H1 (cell line): ENCODE measurements around the gene PCDH9. TPM values are rescaled to one million over a fixed set of nuclear protein-coding genes. Genes with fewer than 3 reads are reported as not detected.

ENCODE experiments used
- CTCF ChIA-PET: fragments of 300-600 bp; sonication (Branson Sonifier 250); formaldehyde crosslinking; loops from one replicate; lab custom pipeline; 2021; ENCODE audit not compliant: partially characterized antibody; lab: Charles Lee
- POLR2A ChIA-PET: fragments of 300-600 bp; sonication (Branson Sonifier 250); formaldehyde crosslinking; loops from one replicate; lab custom pipeline; 2021; ENCODE audit warnings: inconsistent platforms; ENCODE audit not compliant: partially characterized antibody; lab: Charles Lee
- DNase-seq, 2 experiments: peaks; one replicate each; pipeline versions ENCODE4 v3.0.0 to v3.0.0-alpha.2; 2010 to 2022; ENCODE audit warnings: low spot score in 2 of 2, low read depth in 1 of 2, mixed read lengths in 1 of 2
- FAIRE-seq: peaks from 2 replicates; lab custom pipeline; 2011; peaks lifted over from hg19 to GRCh38; lab: Jason Lieb, UNC
- H2AFZ ChIP-seq: 2 replicates; pipeline ENCODE4 v1.8.1; 2012; ENCODE audit warnings: low read length, inconsistent platforms
- H2AK5ac ChIP-seq: 2 replicates; pipeline ENCODE4 v1.6.1; 2013; ENCODE audit warnings: low read depth, low read length
- H2BK120ac ChIP-seq: replicated peaks from 2 replicates; pipeline ENCODE3; 2013; ENCODE audit warnings: low read depth, low read length, inconsistent platforms
- H2BK12ac ChIP-seq: 2 replicates; pipeline ENCODE4 v1.6.1; 2013; ENCODE audit warnings: low read depth, low read length
- H2BK15ac ChIP-seq: 2 replicates; pipeline ENCODE4 v1.6.1; 2013; ENCODE audit warnings: low read length
- H2BK20ac ChIP-seq: 2 replicates; pipeline ENCODE4 v1.6.1; 2013; ENCODE audit warnings: low read length
- H2BK5ac ChIP-seq: 2 replicates; pipeline ENCODE4 v1.6.1; 2013; ENCODE audit warnings: low read depth, low read length
- H3K14ac ChIP-seq: 2 replicates; pipeline ENCODE4 v1.6.1; 2013; ENCODE audit warnings: inconsistent platforms; ENCODE audit not compliant: insufficient read length
- H3K18ac ChIP-seq: 2 replicates; pipeline ENCODE4 v1.6.1; 2013; ENCODE audit warnings: low read length; ENCODE audit errors: extremely low read depth
- H3K23ac ChIP-seq: 2 replicates; pipeline ENCODE4 v1.6.1; 2013; ENCODE audit warnings: inconsistent platforms; ENCODE audit not compliant: insufficient read length
- H3K23me2 ChIP-seq: 2 replicates; pipeline ENCODE4 v1.6.1; 2013; ENCODE audit warnings: low read depth, low read length
- H3K27ac ChIP-seq: 2 replicates; pipeline ENCODE4 v1.6.1; 2011; ENCODE audit warnings: low read depth, low read length, inconsistent platforms
- H3K27me3 ChIP-seq, 4 experiments: replicated peaks in 1 of 4; 1 replicate in 1 of 4; 2 replicates in 3 of 4; pipeline versions ENCODE4 v1.6.1 to v1.8.1; 2011 to 2013; ENCODE audit warnings: low read length in 3 of 4, mild to moderate bottlenecking in 3 of 4, inconsistent platforms in 2 of 4, mixed read lengths in 2 of 4, moderate library complexity in 1 of 4; ENCODE audit not compliant: control insufficient read depth in 3 of 4, insufficient read depth in 3 of 4; ENCODE audit errors: extremely low read depth in 1 of 4
- H3K36me3 ChIP-seq, 4 experiments: 2 replicates each; pipeline versions ENCODE4 v1.6.1 to v1.8.1; 2011 to 2013; ENCODE audit warnings: mild to moderate bottlenecking in 4 of 4, low read length in 3 of 4, moderate library complexity in 2 of 4, control low read depth in 1 of 4, inconsistent platforms in 1 of 4; ENCODE audit not compliant: insufficient read depth in 4 of 4, control insufficient read depth in 2 of 4
- H3K4ac ChIP-seq: replicated peaks from 2 replicates; pipeline ENCODE3; 2013; ENCODE audit warnings: low read length, low read depth, mixed read lengths, inconsistent platforms; ENCODE audit not compliant: insufficient read length
- H3K4me1 ChIP-seq, 4 experiments: replicated peaks in 1 of 4; 1 replicate in 1 of 4; 2 replicates in 3 of 4; pipeline versions ENCODE4 v1.6.1 to v1.8.1; 2011 to 2013; ENCODE audit warnings: low read length in 3 of 4, inconsistent platforms in 2 of 4, mixed read lengths in 1 of 4; ENCODE audit not compliant: insufficient read depth in 4 of 4, control insufficient read depth in 3 of 4
- H3K4me2 ChIP-seq, 2 experiments: 2 replicates each; pipeline versions ENCODE4 v1.6.1 to v1.8.1; 2011 to 2013; ENCODE audit warnings: low read depth in 2 of 2, low read length in 2 of 2, control low read depth in 1 of 2, inconsistent platforms in 1 of 2, mild to moderate bottlenecking in 1 of 2; ENCODE audit not compliant: insufficient read depth in 1 of 2
- H3K4me3 ChIP-seq, 4 experiments: fragments of 200-600, 300-600 bp in 1 of 4; sonication (generic), shearing (Covaris generic), sonication (Bioruptor Twin) in 1 of 4; 2 replicates each; pipeline versions ENCODE4 v1.5.1 to v1.8.1; 2011 to 2016; ENCODE audit warnings: low read length in 4 of 4, low read depth in 3 of 4, control low read depth in 2 of 4, inconsistent platforms in 2 of 4, mild to moderate bottlenecking in 2 of 4, mixed read lengths in 1 of 4, moderate library complexity in 1 of 4; ENCODE audit not compliant: insufficient read depth in 2 of 4; ENCODE audit errors: extremely low read depth in 1 of 4
- H3K56ac ChIP-seq: replicated peaks from 2 replicates; pipeline ENCODE3; 2013; ENCODE audit warnings: low read depth, mild to moderate bottlenecking, mixed read lengths, low read length, inconsistent platforms; ENCODE audit not compliant: insufficient read length
- H3K79me1 ChIP-seq: 2 replicates; pipeline ENCODE4 v1.6.1; 2013; ENCODE audit warnings: low read depth, low read length, control low read depth
- H3K79me2 ChIP-seq, 2 experiments: 2 replicates each; pipeline versions ENCODE4 v1.6.1 to v1.8.1; 2012 to 2013; ENCODE audit warnings: low read length in 2 of 2, mild to moderate bottlenecking in 2 of 2, inconsistent platforms in 1 of 2; ENCODE audit not compliant: insufficient read depth in 2 of 2, control insufficient read depth in 1 of 2
- H3K9ac ChIP-seq, 4 experiments: replicated peaks in 1 of 4; 1 replicate in 1 of 4; 2 replicates in 3 of 4; pipeline versions ENCODE4 v1.6.1 to v1.8.1; 2011 to 2013; ENCODE audit warnings: low read depth in 3 of 4, low read length in 3 of 4, control low read depth in 2 of 4, mild to moderate bottlenecking in 2 of 4, moderate library complexity in 2 of 4, inconsistent platforms in 1 of 4; ENCODE audit errors: extremely low read depth in 1 of 4
- H3K9me3 ChIP-seq, 2 experiments: 2 replicates each; pipeline versions ENCODE4 v1.6.1 to v1.8.1; 2012 to 2013; ENCODE audit warnings: mild to moderate bottlenecking in 2 of 2, moderate library complexity in 2 of 2, control low read depth in 1 of 2, inconsistent platforms in 1 of 2, low read depth in 1 of 2, low read length in 1 of 2, mixed read lengths in 1 of 2; ENCODE audit not compliant: insufficient read depth in 2 of 2
- H4K20me1 ChIP-seq, 2 experiments: replicated peaks in 1 of 2; 2 replicates each; pipeline versions ENCODE3 to v1.8.1; 2011 to 2013; ENCODE audit warnings: inconsistent platforms in 2 of 2, low read length in 2 of 2, mild to moderate bottlenecking in 1 of 2; ENCODE audit not compliant: insufficient read depth in 2 of 2, control insufficient read depth in 1 of 2
- H4K5ac ChIP-seq: 2 replicates; pipeline ENCODE4 v1.6.1; 2013; ENCODE audit warnings: low read length, low read depth, mixed read lengths, inconsistent platforms; ENCODE audit not compliant: insufficient read length
- H4K8ac ChIP-seq: 2 replicates; pipeline ENCODE4 v1.8.0; 2013; ENCODE audit warnings: mild to moderate bottlenecking, moderate library complexity, low read length, inconsistent platforms; ENCODE audit not compliant: insufficient read depth; ENCODE audit errors: extremely low read depth
- H4K91ac ChIP-seq: replicated peaks from 2 replicates; pipeline ENCODE3; 2013; ENCODE audit warnings: low read length, mixed read lengths, inconsistent platforms; ENCODE audit not compliant: insufficient read length
- ASH2L ChIP-seq: fragments of 200-600, 300-600 bp; sonication (generic); IDR thresholded peaks from one replicate; pipeline ENCODE4 v1.7.1; 2017; ENCODE audit warnings: low read length
- NANOG ChIP-seq: IDR thresholded peaks from 2 replicates; pipeline ENCODE4 v1.6.1; 2011; ENCODE audit warnings: low read length, low read depth, mild to moderate bottlenecking, inconsistent platforms; ENCODE audit not compliant: insufficient read depth, poor library complexity, severe bottlenecking
- SIN3A ChIP-seq, 2 experiments: IDR thresholded peaks in 1 of 2; conservative IDR thresholded peaks in 1 of 2; 2 replicates each; pipeline ENCODE4 v1.6.1; 2011 to 2012; ENCODE audit warnings: low read length in 2 of 2, improper control_type of control experiment in 1 of 2, low read depth in 1 of 2, mild to moderate bottlenecking in 1 of 2
- WGBS, 2 experiments: shearing (Covaris generic) in 1 of 2; methylation state at CpG; one replicate each; pipeline versions ENCODE4 v1.1.6 to v1.1.7; 2013 to 2015; ENCODE audit warnings: low lambda C conversion rate in 2 of 2, mixed read lengths in 2 of 2, inconsistent platforms in 1 of 2, low coverage in 1 of 2, missing lambda C conversion rate in 1 of 2; ENCODE audit not compliant: insufficient replicate concordance in 2 of 2, insufficient coverage in 1 of 2, insufficient read length in 1 of 2; ENCODE audit errors: extremely low coverage in 1 of 2, missing lambda C conversion rate in 1 of 2; 5-methylcytosine and 5-hydroxymethylcytosine counted together
- polyA plus RNA-seq, 7 experiments: library from polyadenylated mRNA; depleted of rRNA in 3 of 7; stranded (reverse) in 5 of 7; unstranded in 2 of 7; fragments of >200 nt in 5 of 7; fragments of 200-250 nt in 2 of 7; gene quantifications; 1 replicate in 5 of 7; 2 replicates in 1 of 7; 4 replicates in 1 of 7; pipeline versions ENCODE4 v1.2.1 to v1.2.3, GENCODE V29; 2011 to 2013; ENCODE audit warnings: missing spikeins in 2 of 7, mixed read lengths in 2 of 7
- total RNA-seq: library from RNA; stranded (reverse); fragmentation: NEBNext Ultra II Directional; extraction: Animal tissue kit (Norgen Biotek cat#: 25700); gene quantifications from 2 replicates; pipeline ENCODE4 v1.2.1, GENCODE V29; 2021

Gene PCDH9
- total and polyA plus RNA-seq, 2 of the 8 experiments (the other 6 are each of a cell fraction or from before 2014, with no cell fraction given) = 0.12 to 0.60 TPM

- no peak overlapping the region for H3K27ac ChIP-seq
- H3K4me2 ChIP-seq = no peak overlapping the region
- no peaks in the 10 kb centered on the region for H3K79me1 ChIP-seq
- H4K91ac ChIP-seq = no peak overlapping the region
- 87% methylated on average over 4 of the region's 4 CpGs; no CpG with 5 or more reads in 1 of the 2 experiments for WGBS, 2 experiments
- H4K8ac ChIP-seq = no peak overlapping the region
- no peak overlapping the region for H2AK5ac ChIP-seq
- no peak for DNase-seq
- H3K4me1 ChIP-seq = no peaks in the 10 kb centered on the region
- FAIRE-seq = no peak
- H2BK12ac ChIP-seq = no peak overlapping the region
- no peaks in the 10 kb centered on the region for H4K20me1 ChIP-seq
- H3K9ac ChIP-seq = no peak overlapping the region
- H3K56ac ChIP-seq = no peak overlapping the region
- no peak overlapping the region for H2BK20ac ChIP-seq
- H3K9me3 ChIP-seq = no peaks in the 10 kb centered on the region
- no peak overlapping the region for H3K14ac ChIP-seq
- no peak overlapping the region for H2BK15ac ChIP-seq
- H3K23me2 ChIP-seq = no peaks in the 10 kb centered on the region
- H4K5ac ChIP-seq = no peak overlapping the region
- no peak overlapping the region for H2BK5ac ChIP-seq
- H3K4ac ChIP-seq = no peak overlapping the region
- ChIA-PET POLR2A (no interaction called here), CTCF (no interaction called here)
- no peaks in the 10 kb centered on the region for H3K36me3 ChIP-seq
- TF ChIP-seq SIN3A (conservative IDR thresholded peaks at IDR 0.05 in 1 of 2, IDR thresholded peaks at IDR 0.05 in 1 of 2; ENCODE audit: low read depth in 1 of 2, low read length in 2 of 2) (no peak), ASH2L (no peak), NANOG (no peak)
- TF ChIP-seq, all 59 proteins: peak for 0
- Histone ChIP-seq H2AFZ (no peak overlapping the region), H3K4me3 (no peak overlapping the region), H2BK120ac (no peak overlapping the region), H3K18ac (no peak overlapping the region), H3K27me3 (no peaks in the 10 kb centered on the region), H3K23ac (no peak overlapping the region), H3K79me2 (no peaks in the 10 kb centered on the region)
Measured at GRCh38 chr13:67200605-67201004, 29.5 kb downstream of the PCDH9 start.
